HG02885 (cell line): ENCODE measurements around the gene ARL4C.

Source experiments
- ATAC-seq: cut with Tn5 transposase; IDR thresholded peaks from one replicate; pipeline ENCODE4 v1.9.1; 2021; ENCODE audit warnings: mild to moderate bottlenecking; ENCODE audit not compliant: unreplicated experiment, poor library complexity

ARL4C gene

GRCh38 chr2:234496835-234497593 is at the start of gene ARL4C:
Gene ARL4C (minus strand): TSS chr2:234497081. CDS start chr2:234496586, 495 bp downstream.
- ATAC-seq: peak; percentile 60

- ATAC-seq: peak; percentile 58
These were observed 48.1 kb upstream of the ARL4C start for GRCh38 chr2:234544659-234545611.

- ATAC-seq: no peak
These were observed 45.9 kb upstream of the ARL4C start for GRCh38 chr2:234542742-234543141.

- no peak for ATAC-seq
These were observed 41.0 kb upstream of the ARL4C start for GRCh38 chr2:234537929-234538328.

GRCh38 chr2:234536178-234536965 is 39.5 kb upstream of the ARL4C start:
- ATAC-seq: no peak

GRCh38 chr2:234535464-234535863 is 38.6 kb upstream of the ARL4C start:
- no peak for ATAC-seq

- ATAC-seq: no peak
These were observed 37.6 kb upstream of the ARL4C start for GRCh38 chr2:234534515-234534914.

GRCh38 chr2:234533626-234534025 is 36.7 kb upstream of the ARL4C start:
- no peak for ATAC-seq

GRCh38 chr2:234528410-234529148 is 31.7 kb upstream of the ARL4C start:
- no peak for ATAC-seq

GRCh38 chr2:234526711-234527110 is 29.8 kb upstream of the ARL4C start:
- no peak for ATAC-seq

- ATAC-seq: no peak
These were observed 24.7 kb upstream of the ARL4C start for GRCh38 chr2:234521536-234521935.

- no peak for ATAC-seq
These were observed 22.2 kb upstream of the ARL4C start for GRCh38 chr2:234518986-234519642.

- no peak for ATAC-seq
These were observed 21.1 kb upstream of the ARL4C start for GRCh38 chr2:234517971-234518370.

GRCh38 chr2:234514873-234515638 is 18.2 kb upstream of the ARL4C start:
- no peak for ATAC-seq

GRCh38 chr2:234514099-234514498 is 17.2 kb upstream of the ARL4C start:
- ATAC-seq: no peak

GRCh38 chr2:234512884-234513669 is 16.2 kb upstream of the ARL4C start:
- ATAC-seq: no peak

GRCh38 chr2:234502919-234503285 is 6.0 kb upstream of the ARL4C start:
- no peak for ATAC-seq
